Kidney (tissue), 14 donors: ENCODE data around the gene ALDH9A1. TPM values are rescaled to one million over a fixed set of nuclear protein-coding genes. Genes with fewer than 3 reads are reported as not detected.
A peak's percentile ranks its signal among the peaks of the same experiment; 100 is the strongest.

Experiments used
- DNase-seq, 5 donors: peaks; one replicate each; pipeline ENCODE4 v3.0.0-alpha.2; 2013 to 2020
- FAIRE-seq: peaks from 2 replicates; lab custom pipeline; 2012; peaks lifted over from hg19 to GRCh38; lab: Jason Lieb, UNC
- H3K27ac ChIP-seq, 2 donors: one replicate each; pipeline ENCODE4 v1.7.0; 2013; ENCODE audit warnings: low read depth in 2 of 2, low read length in 2 of 2, inconsistent platforms in 1 of 2
- H3K27me3 ChIP-seq: one replicate; pipeline ENCODE4 v1.7.1; 2013; ENCODE audit warnings: low read length, inconsistent platforms; ENCODE audit not compliant: control insufficient read depth, insufficient read depth
- H3K36me3 ChIP-seq, 3 donors: one replicate each; pipeline versions ENCODE4 v1.7.0 to v1.7.1; 2013; ENCODE audit warnings: low read length in 3 of 3, control low read depth in 1 of 3, inconsistent platforms in 1 of 3; ENCODE audit not compliant: insufficient read depth in 3 of 3, control insufficient read depth in 2 of 3
- H3K4me1 ChIP-seq, 3 donors: one replicate each; pipeline versions ENCODE4 v1.7.0 to v1.7.1; 2013; ENCODE audit warnings: low read length in 3 of 3, inconsistent platforms in 1 of 3, low read depth in 1 of 3; ENCODE audit not compliant: control insufficient read depth in 2 of 3, insufficient read depth in 2 of 3
- H3K4me3 ChIP-seq, 3 donors: one replicate each; pipeline versions ENCODE4 v1.7.0 to v1.8.1; 2013; ENCODE audit warnings: low read length in 3 of 3, control low read depth in 1 of 3, inconsistent platforms in 1 of 3
- H3K9ac ChIP-seq, 3 donors: one replicate each; pipeline versions ENCODE4 v1.7.0 to v1.7.1; 2013; ENCODE audit warnings: low read length in 3 of 3, control low read depth in 1 of 3, inconsistent platforms in 1 of 3
- H3K9me3 ChIP-seq, 3 donors: one replicate each; pipeline versions ENCODE4 v1.7.0 to v1.7.1; 2013; ENCODE audit warnings: low read length in 3 of 3, control low read depth in 1 of 3, inconsistent platforms in 1 of 3; ENCODE audit not compliant: control insufficient read depth in 2 of 3, insufficient read depth in 1 of 3
- intact Hi-C: fragments of 100-400 bp; cut with DNase I; formaldehyde crosslinking; loops from one replicate; pipeline ENCODE4 v1.11.1; 2022
- polyA plus RNA-seq: library from polyadenylated mRNA; stranded (reverse); fragments of 350-450 nt; fragmentation: Illumina TruSeq; extraction: RNeasy Lipid Tissue Mini Kit (QIAGEN cat#74804); gene quantifications from one replicate; pipeline ENCODE4 v1.2.3, GENCODE V29; 2014; ENCODE audit warnings: low read depth, low replicate concordance; ENCODE audit not compliant: insufficient read depth
- total RNA-seq: library from RNA; stranded (reverse); fragmentation: NEBNext Ultra II Directional; extraction: Animal tissue kit (Norgen Biotek cat#: 25700); gene quantifications from one replicate; pipeline ENCODE4 v1.2.1, GENCODE V29; 2021
- TF ChIP-seq, protein P1 (sequence below): IDR thresholded peaks from 3 replicates; pipeline ENCODE4 v1.5.1; 2012; ENCODE audit warnings: mild to moderate bottlenecking, moderate library complexity, borderline replicate concordance; ENCODE audit not compliant: insufficient read depth; ENCODE audit errors: extremely low read depth
- donor health status: control.
- donor health status: control.
- donor health status: control.
- donor health status: control.
- donor health status: control.
- donor health status: DM: yes; HTN: yes; CAD: no.
- donor health status: Normal renal cell carcinoma (clear cell type).

Gene ALDH9A1
- total and polyA plus RNA-seq, 2 donors from 2014 or later, result 70.7 to 77.2 TPM

DNA sequence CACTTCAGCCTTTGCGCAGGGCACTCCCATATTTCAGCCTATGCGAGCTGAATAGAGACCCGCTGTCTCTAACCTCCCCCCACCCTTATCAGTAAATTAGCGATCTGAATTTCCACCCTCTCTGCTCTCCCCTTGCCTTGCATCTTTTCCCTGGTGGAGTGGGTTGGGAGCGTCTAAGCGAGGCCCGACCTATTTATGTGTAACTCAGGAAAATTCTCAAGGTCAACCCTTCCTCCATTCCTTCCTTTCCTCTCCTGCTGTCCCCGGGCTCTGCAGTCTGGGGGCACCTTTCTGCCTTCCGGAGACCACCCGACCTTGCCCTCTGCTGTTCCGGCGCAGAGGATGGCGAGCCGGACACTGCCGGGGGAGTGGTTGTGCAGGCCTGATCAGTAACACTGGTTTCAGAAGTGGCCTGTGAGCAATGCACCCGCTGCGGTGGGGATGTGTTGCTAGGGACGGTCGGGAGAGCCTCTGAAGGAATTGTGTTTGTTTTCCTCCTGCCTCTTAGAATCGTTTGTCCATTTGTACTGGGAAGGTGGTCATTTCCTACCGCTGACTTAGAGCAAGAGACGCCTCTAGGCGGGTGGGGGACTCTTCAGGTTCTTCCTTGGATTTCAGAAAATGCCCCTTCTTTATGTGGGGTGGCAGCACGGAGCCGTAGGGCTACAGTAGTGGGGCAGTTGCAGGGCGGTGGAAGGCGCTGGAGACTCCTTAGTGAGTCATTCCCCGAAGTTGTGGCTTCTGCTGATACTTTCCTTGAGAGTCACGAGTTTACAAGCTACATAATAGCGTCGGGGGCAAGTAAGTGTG is 66.8 kb downstream of the ALDH9A1 start:
- Histone ChIP-seq H3K27ac (peak overlapping the region; percentile 92 to 94), H3K4me1 (peaks cover 6 to 19% (median 8%) of the 10 kb centered on the region in 3 donors), H3K9ac (peak overlapping the region; percentile 72 to 99 (median 95)), H3K9me3 (no peaks in the 10 kb centered on the region), H3K36me3 (no peaks in the 10 kb centered on the region), H3K27me3 (no peaks in the 10 kb centered on the region), H3K4me3 (peak overlapping the region; percentile 95 to 98 (median 95))
- intact Hi-C loops, result no loop called here
- DNase-seq (peak; percentile 63 to 86 (median 74)), FAIRE-seq (no peak)
- TF ChIP-seq, protein P1, sequence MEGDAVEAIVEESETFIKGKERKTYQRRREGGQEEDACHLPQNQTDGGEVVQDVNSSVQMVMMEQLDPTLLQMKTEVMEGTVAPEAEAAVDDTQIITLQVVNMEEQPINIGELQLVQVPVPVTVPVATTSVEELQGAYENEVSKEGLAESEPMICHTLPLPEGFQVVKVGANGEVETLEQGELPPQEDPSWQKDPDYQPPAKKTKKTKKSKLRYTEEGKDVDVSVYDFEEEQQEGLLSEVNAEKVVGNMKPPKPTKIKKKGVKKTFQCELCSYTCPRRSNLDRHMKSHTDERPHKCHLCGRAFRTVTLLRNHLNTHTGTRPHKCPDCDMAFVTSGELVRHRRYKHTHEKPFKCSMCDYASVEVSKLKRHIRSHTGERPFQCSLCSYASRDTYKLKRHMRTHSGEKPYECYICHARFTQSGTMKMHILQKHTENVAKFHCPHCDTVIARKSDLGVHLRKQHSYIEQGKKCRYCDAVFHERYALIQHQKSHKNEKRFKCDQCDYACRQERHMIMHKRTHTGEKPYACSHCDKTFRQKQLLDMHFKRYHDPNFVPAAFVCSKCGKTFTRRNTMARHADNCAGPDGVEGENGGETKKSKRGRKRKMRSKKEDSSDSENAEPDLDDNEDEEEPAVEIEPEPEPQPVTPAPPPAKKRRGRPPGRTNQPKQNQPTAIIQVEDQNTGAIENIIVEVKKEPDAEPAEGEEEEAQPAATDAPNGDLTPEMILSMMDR, result peak; percentile 0

DNA sequence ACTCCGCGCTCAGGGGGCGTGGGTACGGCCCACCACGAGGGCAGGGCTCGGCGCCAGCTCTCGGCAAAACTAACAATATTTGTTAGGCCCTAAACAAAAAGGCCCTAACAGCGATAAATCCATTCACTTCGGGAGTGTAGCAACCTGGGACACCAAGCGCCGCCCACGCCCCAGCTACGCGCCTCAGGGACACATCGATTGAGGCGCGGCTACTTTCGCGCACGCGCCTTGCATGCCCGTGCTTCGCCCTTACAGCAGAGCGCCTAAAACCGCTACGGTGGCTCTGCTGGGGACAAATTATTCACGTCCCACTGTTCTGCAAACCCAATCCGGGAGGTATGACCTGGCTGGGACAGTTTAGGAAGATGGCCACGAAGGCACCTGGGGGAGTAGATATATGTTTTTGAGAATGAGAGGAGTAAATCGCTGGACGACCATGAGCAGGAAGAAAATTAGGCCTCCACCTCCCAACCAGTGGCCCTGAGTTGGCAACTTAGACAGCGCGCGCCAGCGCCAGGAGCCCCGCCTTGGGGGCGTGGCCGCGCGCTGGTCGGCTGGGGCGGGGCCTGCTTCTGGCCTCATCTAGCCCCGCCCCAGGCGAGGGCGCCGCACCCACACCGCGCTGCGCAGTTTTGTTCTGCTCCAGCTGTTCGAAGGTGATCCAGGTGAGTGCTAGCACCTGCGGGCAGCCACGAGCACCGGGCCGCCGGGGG is 67.6 kb downstream of the ALDH9A1 start, which contains the start of gene MGST3:
Gene MGST3, plus strand, starts transcription at position 606 of the 713 bp plus-strand sequence. CDS start 18,614 bp downstream, outside the sequence.
- DNase-seq, result peak; percentile 95 to 99 (median 97)
- Histone ChIP-seq H3K4me3 (peak within 1 kb of the TSS; percentile 95 to 98 (median 95)), H3K27ac (peak within 1 kb of the TSS; percentile 92 to 94), H3K9ac (peak within 1 kb of the TSS; percentile 89 to 99 (median 95)), H3K4me1 (peaks cover 6 to 19% (median 8%) of the 10 kb centered on the region in 3 donors), H3K36me3 (no peaks in the 10 kb centered on the region), H3K9me3 (no peaks in the 10 kb centered on the region), H3K27me3 (no peaks in the 10 kb centered on the region)
- intact Hi-C loops, result no loop called here
- TF ChIP-seq, protein P1, result no peak
- FAIRE-seq, result no peak

DNA sequence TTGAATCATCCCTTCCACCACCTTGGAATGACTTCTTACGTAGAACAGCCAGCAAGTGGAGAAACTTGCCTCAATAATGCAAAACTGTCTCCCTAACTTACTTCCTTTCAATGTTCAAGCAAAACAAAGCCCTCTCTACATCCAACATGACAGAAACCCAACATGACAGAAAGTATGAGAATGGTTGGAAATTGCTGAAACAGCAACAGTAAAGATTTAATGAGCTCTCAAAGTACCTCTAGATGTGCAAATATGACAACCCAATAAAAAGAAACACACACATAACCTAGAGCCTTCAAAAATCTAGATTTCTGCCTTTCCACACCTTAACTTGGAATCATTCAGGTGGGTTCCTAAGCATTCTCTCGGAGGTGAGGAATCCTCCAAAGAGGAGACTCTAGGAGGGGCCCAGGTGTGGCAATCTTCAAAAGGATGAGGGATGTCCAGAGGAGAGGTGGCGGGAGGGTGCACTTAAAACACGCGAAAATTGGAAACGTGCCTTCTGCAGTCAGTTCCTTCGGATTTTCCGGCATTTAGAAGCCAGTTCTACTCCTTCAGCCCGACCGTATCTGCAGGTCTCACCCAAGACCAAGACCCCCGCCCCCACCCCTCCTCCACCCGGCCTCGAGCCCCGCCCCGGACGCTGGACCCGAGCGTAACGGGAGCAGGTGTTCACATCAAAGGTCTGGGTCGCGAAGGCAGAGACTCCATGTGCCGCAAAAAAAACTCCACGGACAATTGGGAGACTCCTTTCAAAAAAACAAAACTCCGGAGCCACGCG is 68.3 kb downstream of the ALDH9A1 start:
- TF ChIP-seq, protein P1, result no peak
- Histone ChIP-seq H3K9me3 (no peaks in the 10 kb centered on the region), H3K4me1 (peaks cover 6 to 19% (median 7%) of the 10 kb centered on the region in 3 donors), H3K36me3 (no peaks in the 10 kb centered on the region), H3K9ac (peak overlapping the region; percentile 63 to 95 (median 89)), H3K4me3 (peak overlapping the region; percentile 95 to 98 (median 95)), H3K27ac (peak overlapping the region; percentile 92 to 94), H3K27me3 (no peaks in the 10 kb centered on the region)
- peak in 1 of 5 donors; percentile 70 for DNase-seq
- no peak for FAIRE-seq
- intact Hi-C loops, result no loop called here
